DMS 273 (cell line): Measurements from ENCODE around the gene TEKT5.
"Not testable (repeated sequence)": the region's sequence is repeated elsewhere in the genome, so short reads cannot be mapped to it uniquely, and the experiment has no call there.

Source experiments
- DNase-seq: peaks from one replicate; lab custom pipeline; 2025; ENCODE audit not compliant: unreplicated experiment; lab: John Stamatoyannopoulos, UW

TEKT5 gene

DNA sequence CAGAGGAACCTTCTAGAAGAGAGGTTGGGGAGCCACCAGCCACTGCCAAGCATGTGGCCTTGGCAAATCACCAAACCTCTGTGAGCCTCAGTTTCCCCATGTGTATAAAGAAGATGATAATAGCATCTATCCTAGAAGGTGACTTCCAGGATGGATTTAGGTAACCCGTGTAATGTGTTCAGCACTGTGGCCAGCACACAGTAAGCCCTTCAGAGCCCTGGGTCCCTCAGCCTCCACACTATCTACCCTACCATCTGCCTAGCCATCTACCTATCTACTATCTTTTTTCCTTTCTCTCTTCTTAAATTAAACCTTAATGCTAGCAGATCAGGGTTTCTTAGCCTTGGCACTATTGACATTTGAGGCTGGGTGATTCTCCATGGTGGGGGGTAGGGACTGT lies 33.0 kb downstream of the TEKT5 start:
- DNase-seq: no peak

DNA sequence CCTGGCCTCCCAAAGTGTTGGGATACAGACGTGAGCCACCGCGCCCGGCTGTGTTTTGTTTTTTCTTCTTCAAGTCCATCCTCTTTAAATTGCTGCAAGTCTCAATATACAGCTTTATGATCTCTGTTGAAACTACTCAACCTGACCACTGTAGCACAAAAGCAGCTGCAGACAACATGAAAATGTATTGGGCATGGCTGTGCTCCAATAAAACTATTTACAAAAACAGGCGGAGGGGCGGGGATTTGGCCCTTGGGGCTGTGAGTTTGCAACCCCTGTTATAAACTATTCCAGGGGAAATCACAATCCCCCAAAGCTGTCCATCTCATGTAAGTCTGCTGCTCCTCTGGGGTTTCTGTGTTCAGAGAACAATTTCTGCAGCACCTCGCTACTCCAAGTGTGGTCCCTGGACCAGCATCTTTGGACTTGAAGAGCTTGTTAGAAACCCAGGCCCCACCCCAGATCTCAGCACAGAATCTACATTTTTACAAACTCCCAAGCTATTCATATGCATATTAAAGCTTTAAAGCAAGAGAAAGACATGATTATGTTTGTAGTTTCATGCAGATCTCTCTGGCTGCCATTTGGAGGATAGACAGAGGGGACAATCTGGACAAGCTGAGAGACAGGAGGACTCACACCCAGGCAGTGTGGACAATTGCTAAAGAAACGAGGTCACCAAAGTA lies 33.6 kb downstream of the TEKT5 start:
- no peak for DNase-seq

DNA sequence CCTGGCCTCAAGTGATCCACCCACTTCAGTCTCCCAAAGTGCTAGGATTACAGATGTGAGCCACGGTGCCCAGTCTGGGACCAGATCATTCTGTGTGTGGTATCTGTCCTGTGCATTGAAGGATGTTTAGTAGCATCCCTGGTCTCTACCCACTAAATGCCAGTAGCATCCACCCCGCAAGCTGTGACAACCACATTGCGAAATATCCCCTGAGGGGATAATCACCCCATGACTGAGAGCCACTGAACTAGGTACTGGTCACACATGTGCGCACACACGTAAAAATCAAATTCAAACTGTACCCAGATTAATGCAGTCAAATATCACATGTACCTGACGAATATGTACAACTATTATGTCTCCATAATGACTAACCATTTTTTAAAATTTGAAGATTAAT lies 35.8 kb downstream of the TEKT5 start:
- DNase-seq: no peak

DNA sequence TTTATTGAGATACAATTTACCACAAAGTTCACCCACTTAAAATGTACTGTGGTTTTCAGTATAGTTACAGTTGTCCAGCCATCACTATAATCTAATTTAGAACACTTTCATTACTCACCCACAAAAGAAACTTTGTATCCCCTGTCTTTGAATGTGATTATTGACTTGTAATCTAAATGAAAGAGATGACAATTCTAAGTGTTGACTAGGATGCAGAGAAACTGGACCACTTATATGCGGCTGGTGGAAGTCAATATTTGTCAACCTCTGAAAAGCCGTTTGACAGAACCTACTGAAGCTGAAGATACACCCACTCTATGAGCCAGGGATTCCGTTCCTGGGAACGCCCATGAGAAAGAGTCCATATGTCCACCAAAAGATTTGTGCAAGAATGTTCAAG lies 36.8 kb downstream of the TEKT5 start:
- no peak for DNase-seq

DNA sequence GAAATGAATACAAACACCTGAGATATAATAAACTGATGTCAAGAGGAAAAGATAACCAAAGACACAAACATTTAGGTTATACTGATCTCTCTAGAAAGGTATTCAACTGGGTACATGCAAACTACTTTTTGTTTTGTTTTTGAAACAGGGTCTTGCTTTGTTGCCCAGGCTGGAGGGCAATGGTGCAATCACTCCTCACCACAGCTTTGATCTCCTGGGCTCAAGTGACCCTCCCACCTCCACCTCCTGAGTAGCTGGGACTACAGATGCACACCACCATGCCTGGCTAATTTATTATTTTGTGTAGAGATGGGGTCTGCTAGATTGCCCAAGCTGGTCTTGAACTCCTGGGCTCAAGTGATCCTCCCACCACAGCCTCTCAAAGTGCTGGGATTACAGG lies 38.1 kb downstream of the TEKT5 start:
- no peak for DNase-seq

DNA sequence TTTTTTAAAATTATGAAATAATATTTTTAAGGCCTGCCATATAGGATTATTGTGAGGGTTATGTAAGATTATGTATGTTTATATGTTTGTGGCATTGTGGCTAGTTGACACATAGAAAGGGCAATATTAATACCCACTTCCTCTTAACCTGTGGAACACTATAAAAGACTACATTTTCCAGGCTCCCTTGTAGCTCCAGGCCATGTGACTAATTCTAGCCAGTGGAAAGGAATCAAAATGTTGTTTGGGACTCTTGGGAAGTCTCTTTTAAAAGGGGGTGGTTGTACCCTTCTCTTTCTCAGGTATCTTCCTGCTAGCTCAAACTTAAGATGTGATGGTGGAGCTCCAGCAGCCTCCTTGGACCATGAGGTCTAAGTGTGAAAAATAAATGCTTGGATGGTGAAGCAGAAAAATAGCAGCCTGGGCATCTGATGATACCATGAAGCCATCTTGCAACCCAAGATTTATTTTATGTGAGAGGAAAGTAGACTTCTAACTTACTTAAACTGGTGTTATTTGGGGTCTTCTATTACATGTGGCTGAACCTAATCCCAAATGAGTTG lies 39.2 kb downstream of the TEKT5 start:
- DNase-seq: no peak

DNA sequence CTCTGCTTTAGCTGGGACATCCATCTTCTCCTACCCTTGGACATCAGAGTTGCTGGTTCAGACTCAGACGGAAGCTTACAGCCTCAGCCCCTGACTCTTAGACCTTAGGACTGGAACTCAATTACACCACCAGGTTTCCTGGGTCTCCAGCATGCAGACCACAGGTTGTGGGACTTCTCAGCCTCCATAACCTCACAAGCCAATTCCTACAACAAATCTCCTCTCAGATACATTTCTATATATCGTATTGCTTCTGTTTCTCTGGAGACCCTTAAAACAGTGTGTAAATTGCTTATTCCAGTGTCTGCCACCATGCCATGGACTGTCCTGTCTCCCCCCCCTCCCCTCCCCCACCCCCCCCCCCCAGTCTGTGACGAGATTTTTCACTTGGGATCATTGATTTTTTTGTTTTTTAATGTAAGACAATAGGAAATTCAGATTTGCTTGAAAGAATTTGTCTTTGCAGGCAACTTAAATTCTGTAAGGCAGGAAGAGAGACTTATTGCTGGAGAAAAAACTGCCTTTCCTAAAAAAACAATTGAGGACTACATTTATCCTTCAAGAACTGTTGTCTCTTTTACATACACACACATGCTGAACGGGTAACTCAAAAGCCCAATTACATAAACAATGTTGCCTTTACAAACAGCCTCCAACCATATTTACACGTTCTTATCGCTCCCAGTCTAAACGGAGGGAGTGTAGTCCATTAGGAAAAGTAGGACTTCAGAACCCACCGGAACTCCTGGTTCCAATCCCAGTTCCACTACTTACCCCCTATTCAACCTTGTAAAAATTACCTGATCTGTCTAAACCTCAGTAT lies 39.9 kb downstream of the TEKT5 start:
- no peak for DNase-seq

DNA sequence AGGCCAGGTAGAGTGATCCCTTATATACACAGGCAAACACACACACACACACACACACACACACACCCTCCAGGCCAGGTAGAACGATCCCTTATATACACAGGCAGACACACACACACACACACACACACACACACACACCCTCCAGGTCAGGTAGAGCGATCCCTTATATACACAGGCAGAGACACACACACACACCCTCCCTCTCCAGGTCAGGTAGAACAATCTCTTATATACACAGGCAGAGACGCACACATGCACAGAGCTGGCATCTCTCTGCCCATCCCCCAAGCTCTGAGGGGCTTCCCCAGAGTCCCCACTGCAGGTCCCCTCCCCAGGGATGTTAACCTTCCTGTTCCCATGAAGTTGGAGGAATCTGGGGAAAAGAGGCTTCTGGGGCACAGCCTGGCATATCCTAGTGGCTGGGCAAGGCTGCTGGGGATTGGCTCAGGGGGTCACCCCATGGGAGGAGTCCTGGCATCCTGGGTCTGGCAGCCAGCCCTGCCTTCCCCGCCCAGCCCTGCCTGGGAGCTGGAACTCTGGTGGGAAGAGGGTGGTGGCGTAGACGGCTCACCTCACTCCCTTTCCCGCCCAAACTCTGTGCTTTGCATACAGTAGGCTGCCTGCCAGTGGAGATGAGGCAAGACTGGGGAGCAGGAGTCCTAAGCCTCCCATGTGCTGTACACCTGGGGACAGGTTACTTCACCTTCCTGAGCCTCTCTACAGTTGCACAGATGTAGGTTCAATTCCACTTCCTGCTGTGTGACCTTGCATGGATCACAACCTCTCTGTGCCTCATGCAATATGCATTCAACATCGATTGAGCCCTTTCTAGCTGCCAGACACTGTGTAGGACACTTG lies 41.8 kb downstream of the TEKT5 start:
- peak; percentile 92 for DNase-seq

DNA sequence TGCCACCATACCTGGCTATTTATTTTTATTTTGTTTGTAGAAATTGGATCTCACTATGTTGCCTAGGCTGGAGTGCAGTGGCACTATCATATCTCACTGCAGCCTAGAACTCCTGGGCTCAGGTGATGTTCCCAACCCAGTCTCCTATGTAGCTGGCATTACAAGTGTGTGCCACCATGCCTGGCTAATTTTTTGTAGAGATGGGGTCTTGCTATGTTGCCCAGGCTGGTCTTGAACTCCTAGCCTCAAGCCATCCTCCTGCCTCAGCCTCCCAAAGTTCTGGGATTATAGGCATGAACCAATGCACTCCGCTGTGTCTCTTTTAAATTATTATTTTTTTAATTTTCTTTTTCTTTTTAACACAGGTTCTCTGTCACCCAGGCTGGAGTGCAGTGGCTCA lies 45.6 kb downstream of the TEKT5 start:
- DNase-seq: not testable (repeated sequence)

DNA sequence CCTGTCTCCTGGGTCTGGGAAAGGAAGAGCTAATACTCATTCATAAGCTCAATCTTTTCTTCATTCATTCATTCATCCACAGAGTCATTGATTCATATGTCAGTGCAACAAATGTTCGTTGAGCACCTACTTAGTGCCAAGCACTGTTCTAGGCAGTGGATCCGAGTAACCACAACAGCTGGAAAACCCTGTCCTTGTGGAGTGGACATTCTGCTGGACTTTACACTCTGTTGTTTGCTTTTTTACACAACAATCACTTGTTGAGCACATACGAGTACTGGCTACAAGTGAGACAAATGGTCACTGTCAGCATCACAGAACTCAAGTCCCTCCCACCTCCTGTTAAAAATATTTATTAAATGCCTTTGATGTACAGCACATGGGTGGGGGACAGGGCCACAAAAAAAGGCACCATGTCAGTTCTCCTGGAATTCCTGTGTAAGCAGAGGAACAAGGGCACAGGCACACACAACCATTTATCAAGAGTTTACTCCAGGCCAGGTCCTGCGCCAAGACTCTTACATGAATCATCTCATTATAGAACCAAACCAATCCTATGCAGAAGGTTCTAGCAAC lies 46.9 kb downstream of the TEKT5 start:
- DNase-seq: no peak

DNA sequence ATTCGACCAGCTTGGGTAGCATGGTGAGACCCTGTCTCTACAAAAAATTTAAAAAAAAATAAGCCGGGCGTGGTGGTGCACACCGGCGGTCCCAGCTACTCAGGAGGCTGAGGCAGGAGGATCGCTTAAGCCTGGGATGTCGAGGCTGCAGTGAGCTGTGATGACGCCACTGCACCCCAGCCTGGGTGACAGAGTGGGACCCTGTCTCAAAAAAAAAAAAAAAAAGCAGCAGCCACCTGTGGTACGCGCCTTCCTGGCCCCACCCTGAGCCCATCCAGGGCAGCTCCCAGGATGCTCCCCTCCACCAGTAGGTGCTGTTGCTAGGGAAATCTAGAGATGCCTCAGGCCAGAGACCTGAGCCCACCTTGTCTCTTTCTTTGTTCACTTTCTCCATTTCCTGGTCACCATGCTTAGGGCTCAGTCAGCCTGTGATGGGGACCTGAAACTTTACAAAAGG lies 47.4 kb downstream of the TEKT5 start:
- no peak for DNase-seq

DNA sequence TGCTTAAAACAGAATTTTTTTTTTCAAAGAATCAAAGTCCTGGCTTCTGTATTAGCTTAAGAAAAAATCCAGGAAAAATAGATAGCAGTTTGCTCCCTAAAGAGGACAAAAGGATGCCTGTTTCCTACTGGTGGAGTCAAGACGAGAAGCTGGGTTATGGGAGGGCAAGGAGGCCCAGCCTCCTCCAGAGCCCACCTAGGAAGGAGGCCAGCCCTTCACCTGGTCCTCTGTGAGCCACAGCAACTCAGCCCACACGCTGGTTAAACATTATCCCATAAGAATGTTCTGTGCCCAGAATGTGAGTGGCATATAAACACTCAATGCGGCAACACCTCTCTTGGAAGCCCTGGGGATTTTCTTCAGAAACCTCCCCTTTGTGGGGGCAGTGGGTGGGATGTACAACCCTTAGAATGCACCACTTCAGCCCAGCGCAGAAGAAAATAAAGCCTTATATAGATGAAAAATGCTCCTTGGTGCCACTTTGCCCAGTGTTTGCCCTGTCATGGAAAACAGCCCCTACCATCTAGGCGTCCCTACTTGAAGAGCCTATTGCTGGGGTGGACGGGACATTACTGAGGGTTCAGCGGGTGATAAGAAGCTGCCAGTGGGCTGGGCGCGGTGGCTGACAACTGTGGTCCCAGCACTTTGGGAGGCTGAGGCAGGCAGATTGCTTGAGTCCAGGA lies 48.0 kb downstream of the TEKT5 start:
- DNase-seq: no peak

DNA sequence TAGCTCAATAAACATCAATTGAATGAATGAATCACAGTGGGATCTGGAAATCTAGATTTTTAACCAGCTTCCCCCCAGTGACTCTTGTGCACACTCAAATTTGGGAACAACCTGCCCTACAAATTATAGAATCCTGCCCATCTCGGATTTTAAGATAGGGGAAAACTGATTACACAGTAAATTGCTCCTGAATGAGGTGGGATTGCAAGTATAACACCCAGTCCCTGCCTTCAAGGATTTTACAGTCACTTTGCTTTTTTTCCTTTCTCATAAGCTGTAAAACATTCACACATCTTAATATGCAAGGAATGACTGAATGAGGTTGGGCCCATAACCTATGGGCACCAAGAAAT lies 48.5 kb downstream of the TEKT5 start:
- no peak for DNase-seq

DNA sequence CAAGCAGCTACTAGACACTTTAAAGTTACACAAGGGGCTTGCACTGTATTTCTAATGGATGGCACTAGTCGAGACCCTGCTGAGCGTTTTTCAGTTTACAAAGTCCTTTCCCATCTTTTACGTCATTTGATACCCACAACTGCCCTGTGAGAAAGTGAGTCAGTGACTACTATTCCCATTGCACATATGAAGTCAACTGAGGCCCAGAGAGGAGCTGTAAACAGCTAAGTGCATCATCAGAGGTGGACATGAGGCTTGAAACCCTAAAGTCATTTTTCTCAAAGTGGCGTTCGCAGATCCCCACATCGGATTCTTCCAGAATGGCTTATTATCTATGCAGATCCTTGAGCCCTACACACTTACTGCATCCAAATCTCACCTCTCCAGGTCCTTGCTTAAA lies 50.6 kb downstream of the TEKT5 start:
- DNase-seq: no peak

DNA sequence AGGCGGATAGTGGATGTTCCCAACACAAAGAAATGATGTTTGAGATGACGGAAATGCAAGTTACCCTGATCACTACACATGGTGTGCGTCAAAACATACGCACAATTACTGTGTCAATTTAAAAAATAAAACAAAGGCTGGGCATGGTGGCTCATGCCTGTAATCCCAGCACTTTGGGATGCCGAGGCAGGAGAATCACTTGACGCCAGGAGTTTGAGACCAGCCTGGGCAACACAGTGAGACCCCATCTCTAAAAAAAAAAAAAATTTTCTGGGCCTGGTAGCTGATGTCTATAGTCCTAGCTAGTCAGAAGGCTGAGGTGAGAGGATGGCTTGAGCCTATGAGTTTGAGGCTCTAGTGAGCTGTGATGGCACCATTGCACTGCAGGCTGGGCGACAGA lies 51.8 kb downstream of the TEKT5 start:
- no peak for DNase-seq

DNA sequence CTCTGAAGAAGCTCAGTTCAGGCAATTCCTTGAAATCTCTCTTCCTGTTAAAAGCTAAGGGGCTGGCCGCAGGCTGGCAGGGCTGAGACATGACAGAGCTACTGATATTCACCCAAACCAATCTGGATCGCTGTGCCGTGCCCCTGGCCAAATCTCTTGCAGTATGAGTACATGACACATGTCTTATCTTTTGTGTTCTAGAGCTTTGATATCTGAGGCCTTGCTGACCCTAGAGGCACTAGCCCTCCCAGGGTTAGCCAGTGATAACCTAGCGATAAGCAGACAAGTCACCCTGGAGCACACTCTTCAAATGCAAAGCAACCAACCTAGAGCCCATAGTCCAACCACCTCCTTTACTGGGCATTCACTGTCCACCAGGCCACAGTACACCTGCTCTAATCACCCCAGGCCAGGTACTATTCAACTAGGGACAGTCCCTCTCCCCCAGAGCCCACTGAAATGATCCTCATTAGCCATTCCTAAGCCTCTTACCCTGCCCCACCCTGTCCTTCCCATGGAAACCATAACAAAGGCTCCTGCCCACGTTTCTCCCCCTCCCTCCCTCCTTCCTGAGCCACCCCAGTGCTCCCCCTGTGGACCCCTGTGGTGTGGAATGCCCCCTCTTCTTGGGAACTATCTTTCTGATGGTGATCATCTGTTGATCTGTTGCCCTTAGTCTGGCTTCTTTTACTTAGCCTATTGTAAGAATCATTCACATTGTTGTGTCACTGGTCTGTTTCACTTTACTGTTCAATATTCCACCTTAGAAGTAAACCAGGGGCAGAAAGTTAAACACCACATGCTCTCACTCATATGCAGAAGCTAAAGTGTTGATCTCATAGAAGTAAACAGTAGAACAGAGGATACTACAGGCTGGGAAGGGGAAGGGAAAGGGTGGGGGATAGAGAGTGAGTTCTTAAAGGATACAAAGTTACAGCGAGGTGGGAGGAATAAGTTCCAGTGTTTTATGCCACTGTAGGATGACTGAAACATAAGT lies 52.5 kb downstream of the TEKT5 start:
- DNase-seq: no peak

DNA sequence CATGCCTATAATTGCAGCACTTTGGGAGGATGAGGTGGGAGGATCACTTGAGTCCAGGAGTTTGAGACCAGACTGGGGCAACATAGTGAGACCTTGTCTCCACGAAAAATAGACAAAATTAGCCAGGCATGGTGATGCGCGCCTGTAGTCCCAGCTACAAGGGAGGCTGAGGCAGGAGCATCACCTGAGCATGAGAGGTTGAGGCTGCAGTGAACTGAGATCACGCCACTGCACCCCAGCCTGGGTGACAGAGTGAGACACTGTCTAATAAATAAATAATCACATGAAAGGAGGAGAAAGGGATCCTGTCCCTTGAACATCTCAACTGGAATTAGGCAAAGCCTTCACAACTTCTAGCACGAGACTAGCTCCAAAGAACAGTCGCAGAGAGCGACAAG lies 53.2 kb downstream of the TEKT5 start:
- no peak for DNase-seq

DNA sequence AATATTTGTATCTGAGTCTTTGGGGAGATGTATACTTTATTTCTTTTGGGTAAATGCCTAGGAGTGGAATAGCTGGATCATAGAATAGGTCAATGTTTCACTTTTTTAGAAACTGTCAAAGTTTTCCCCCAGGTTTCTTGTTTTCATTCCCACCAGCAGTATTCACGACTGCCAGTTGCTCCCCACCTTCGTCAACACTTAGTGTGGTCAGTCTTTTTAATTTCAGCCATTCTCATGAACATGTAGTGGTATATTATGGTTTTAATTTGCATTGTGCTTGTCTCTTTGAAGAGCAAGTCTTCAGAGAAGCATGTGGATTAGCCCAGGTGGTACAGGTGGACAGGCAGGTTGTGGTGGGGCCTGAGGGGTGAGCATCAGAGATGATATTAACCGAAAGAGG lies 53.8 kb downstream of the TEKT5 start:
- no peak for DNase-seq

DNA sequence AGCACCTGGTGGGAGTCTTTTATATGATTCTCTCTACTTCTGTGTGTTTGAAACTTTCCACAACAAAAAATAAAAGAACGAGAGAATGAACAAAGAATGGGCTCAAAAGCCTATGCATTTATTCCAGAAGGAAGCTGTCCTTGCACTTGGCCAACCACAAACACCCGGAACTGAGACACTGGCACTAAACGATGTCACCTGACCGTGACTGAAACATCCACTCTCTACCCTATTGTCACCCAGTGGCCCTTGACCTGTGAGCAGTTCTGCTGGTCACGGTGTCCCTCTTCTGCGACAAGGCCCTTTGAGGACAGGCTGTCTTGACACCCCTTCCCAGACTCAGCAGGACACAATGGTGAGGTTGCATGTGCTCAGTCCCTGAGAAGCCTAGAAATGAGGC lies 56.6 kb downstream of the TEKT5 start:
- DNase-seq: no peak
